Measurements from ENCODE around the gene RHOF. TPM values are rescaled to one million over a fixed set of nuclear protein-coding genes. Genes with fewer than 3 reads are reported as not detected.

RHOF gene
- polyA plus RNA-seq, 1 of the 3 experiments (the other 2 are of a cell fraction): 5.0 TPM

- H3K27ac ChIP-seq (ENCODE audit: low read depth in 2 of 2, low read length in 1 of 2): no peak overlapping the region
- H3K9me3 ChIP-seq: no peaks in the 10 kb centered on the region
- H2AFZ ChIP-seq (ENCODE audit: low read depth): no peak overlapping the region
- no peak overlapping the region for H3K4me2 ChIP-seq
- DNase-seq: no peak
- no peaks in the 10 kb centered on the region; a peak in 1 of 4 replicates for H3K4me1 ChIP-seq (ENCODE audit: control insufficient read depth in 1 of 2, insufficient read depth in 2 of 2, low read depth in 1 of 2, low read length in 1 of 2)
- H3K9ac ChIP-seq: no peak overlapping the region
- H3K79me2 ChIP-seq (ENCODE audit: insufficient read depth): no peaks in the 10 kb centered on the region; the same call in 1 of the 2 replicates
- no peak for TF ChIP-seq EP300 (IDR thresholded peaks at IDR 0.05; ENCODE audit: borderline replicate concordance in 1 of 2, low read depth in 1 of 2, low read length in 1 of 2)
- TF ChIP-seq EZH2phosphoT487 (IDR thresholded peaks at IDR 0.05; ENCODE audit: borderline replicate concordance, low read depth): no peak
- no peak for TF ChIP-seq RFX5 (IDR thresholded peaks at IDR 0.05; ENCODE audit: low read length)
- TF ChIP-seq RXRA (IDR thresholded peaks at IDR 0.05; ENCODE audit: borderline replicate concordance, low read depth): no peak
- no peak for TF ChIP-seq MAX (IDR thresholded peaks at IDR 0.05; ENCODE audit: low read depth)
- no peak for TF ChIP-seq CTCF (IDR thresholded peaks at IDR 0.05)
- no peak overlapping the region for H3K4me3 ChIP-seq (ENCODE audit: low read depth in 2 of 2, low read length in 1 of 2)
- H3K36me3 ChIP-seq (replicated peaks in 1 of 2; ENCODE audit: control insufficient read depth in 1 of 2, insufficient read depth in 2 of 2, low read length in 1 of 2): peaks cover 0 to 10% of the 10 kb centered on the region in 2 experiments
- no peaks in the 10 kb centered on the region for H4K20me1 ChIP-seq (ENCODE audit: insufficient read depth)
- CTCF ChIA-PET: interaction anchor here (1.4 to 25.7 kb wide), 5 partner anchors 16 to 84 kb away, joined by 3 to 382 read pairs (median 5); partner anchors contain the start of gene RHOF
- 88% methylated on average over 15 of the region's 17 CpGs for WGBS (ENCODE audit: low lambda C conversion rate)
- no peaks in the 10 kb centered on the region for H3K9me2 ChIP-seq
- POLR2A ChIA-PET: no interaction called here
- no peaks in the 10 kb centered on the region for H3K27me3 ChIP-seq (ENCODE audit: insufficient read depth)
- H3F3A ChIP-seq (replicated peaks; ENCODE audit: insufficient read depth): peaks cover 10% of the 10 kb centered on the region
Observed at GRCh38 chr12:121778567-121779421, 14.7 kb downstream of the RHOF start.

- Histone ChIP-seq H3K79me2 (ENCODE audit: insufficient read depth) (no peaks in the 10 kb centered on the region; the same call in 1 of the 2 replicates), H3K9me2 (no peaks in the 10 kb centered on the region), H3K36me3 (replicated peaks in 1 of 2; ENCODE audit: control insufficient read depth in 1 of 2, insufficient read depth in 2 of 2, low read length in 1 of 2) (peaks cover 0 to 10% of the 10 kb centered on the region in 2 experiments), H3K27ac (ENCODE audit: low read depth in 2 of 2, low read length in 1 of 2) (no peak overlapping the region), H4K20me1 (ENCODE audit: insufficient read depth) (no peaks in the 10 kb centered on the region), H3K9me3 (no peaks in the 10 kb centered on the region), H3K4me2 (no peak overlapping the region), H3K27me3 (ENCODE audit: insufficient read depth) (no peaks in the 10 kb centered on the region), H3F3A (replicated peaks; ENCODE audit: insufficient read depth) (peaks cover 6% of the 10 kb centered on the region), H3K4me1 (ENCODE audit: control insufficient read depth in 1 of 2, insufficient read depth in 2 of 2, low read depth in 1 of 2, low read length in 1 of 2) (peaks cover 0 to 9% of the 10 kb centered on the region in 2 experiments; a peak in 1 of 4 replicates), H3K4me3 (ENCODE audit: low read depth in 2 of 2, low read length in 1 of 2) (no peak overlapping the region), H2AFZ (ENCODE audit: low read depth) (no peak overlapping the region), H3K9ac (no peak overlapping the region)
- TF ChIP-seq MEF2A (IDR thresholded peaks at IDR 0.05; ENCODE audit: borderline replicate concordance, low read depth) (no peak), TEAD4 (IDR thresholded peaks at IDR 0.05; ENCODE audit: borderline replicate concordance, insufficient read depth) (no peak), USF1 (IDR thresholded peaks at IDR 0.05; ENCODE audit: borderline replicate concordance, low read depth) (no peak), NFIC (IDR thresholded peaks at IDR 0.05; ENCODE audit: borderline replicate concordance) (no peak), CHD2 (IDR thresholded peaks at IDR 0.05; ENCODE audit: low read length, partially characterized antibody) (no peak), EP300 (IDR thresholded peaks at IDR 0.05; ENCODE audit: borderline replicate concordance in 1 of 2, low read depth in 1 of 2, low read length in 1 of 2) (no peak), CTCF (IDR thresholded peaks at IDR 0.05) (peak; percentile 87), EZH2phosphoT487 (IDR thresholded peaks at IDR 0.05; ENCODE audit: borderline replicate concordance, low read depth) (no peak), IRF3 (IDR thresholded peaks at IDR 0.05; ENCODE audit: low read depth, low read length) (no peak), SMC3 (IDR thresholded peaks at IDR 0.05; ENCODE audit: low read depth, low read length) (peak; percentile 77), RAD21 (IDR thresholded peaks at IDR 0.05; ENCODE audit: low read length) (peak; percentile 57)
- peak; percentile 90 for DNase-seq
- POLR2A ChIA-PET: no interaction called here
- CTCF ChIA-PET: interaction anchor here (0.6 to 25.7 kb wide), 24 partner anchors 9 to 226 kb away, joined by 3 to 382 read pairs (median 4); partner anchors contain the start of genes RHOF and TMEM120B
- 22% methylated on average over 14 of the region's 24 CpGs for WGBS (ENCODE audit: low lambda C conversion rate)
Observed at GRCh38 chr12:121776190-121777098, 17.0 kb downstream of the RHOF start.

Measured in SK-N-SH (cell line).